K562 treated with DMSO at 1 percent for 24 hours (cell line): ENCODE results near the gene HOXD12. TPM values are rescaled to one million over a fixed set of nuclear protein-coding genes. Genes with fewer than 3 reads are reported as not detected.

Experiments
- total RNA-seq: library from RNA; unstranded; fragments of 300-600 nt; gene quantifications from 2 replicates; pipeline ENCODE4 v1.2.3, GENCODE V29; 2022; ENCODE audit warnings: low read depth; ENCODE audit not compliant: insufficient read depth

Gene HOXD12
- not detected in 2 replicates for total RNA-seq

DNA sequence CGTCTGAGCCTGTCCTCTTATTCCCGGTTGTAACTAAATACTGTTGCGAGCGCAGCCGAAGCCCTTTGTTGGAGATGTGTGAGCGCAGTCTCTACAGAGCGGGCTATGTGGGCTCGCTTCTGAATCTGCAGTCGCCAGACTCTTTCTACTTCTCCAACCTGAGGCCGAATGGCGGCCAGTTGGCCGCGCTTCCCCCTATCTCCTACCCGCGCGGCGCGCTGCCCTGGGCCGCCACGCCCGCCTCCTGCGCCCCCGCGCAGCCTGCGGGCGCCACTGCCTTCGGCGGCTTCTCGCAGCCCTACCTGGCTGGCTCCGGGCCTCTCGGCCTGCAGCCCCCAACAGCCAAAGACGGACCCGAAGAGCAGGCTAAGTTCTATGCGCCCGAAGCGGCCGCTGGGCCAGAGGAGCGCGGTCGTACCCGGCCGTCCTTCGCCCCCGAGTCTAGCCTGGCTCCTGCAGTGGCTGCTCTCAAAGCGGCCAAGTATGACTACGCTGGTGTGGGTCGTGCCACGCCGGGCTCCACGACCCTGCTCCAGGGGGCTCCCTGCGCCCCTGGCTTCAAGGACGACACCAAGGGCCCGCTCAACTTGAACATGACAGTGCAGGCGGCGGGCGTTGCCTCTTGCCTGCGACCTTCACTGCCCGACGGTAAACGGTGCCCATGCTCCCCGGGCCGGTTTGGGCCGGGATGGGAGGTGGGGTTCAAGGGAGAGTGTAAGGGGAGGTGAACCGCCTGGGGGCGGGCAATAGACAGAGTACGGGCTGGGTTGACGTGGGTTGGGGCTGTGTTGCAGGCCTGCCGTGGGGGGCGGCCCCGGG is at the start of gene HOXD12:
HOXD12 (plus strand) TSS at position 68 of the 819 bp plus-strand sequence; CDS start at position 75, 7 bp downstream.

GRCh38 chr2:176083796-176084261 is 15.8 kb upstream of the HOXD12 start, which contains the start of gene EVX2:
Gene EVX2, minus strand, starts transcription at chr2:176083962. Its CDS starts 186 bp downstream, at chr2:176083776.

GRCh38 chr2:176092270-176093144 is 7.1 kb upstream of the HOXD12 start, which contains the start of gene HOXD13:
Gene HOXD13, plus strand, starts transcription at chr2:176092721. Its CDS starts 170 bp downstream, at chr2:176092891.

GRCh38 chr2:176106581-176107539 is 7.3 kb downstream of the HOXD12 start, which contains the start of gene HOXD11:
Gene HOXD11, plus strand, starts transcription at chr2:176107280. Its CDS starts 76 bp downstream, at chr2:176107356.

DNA sequence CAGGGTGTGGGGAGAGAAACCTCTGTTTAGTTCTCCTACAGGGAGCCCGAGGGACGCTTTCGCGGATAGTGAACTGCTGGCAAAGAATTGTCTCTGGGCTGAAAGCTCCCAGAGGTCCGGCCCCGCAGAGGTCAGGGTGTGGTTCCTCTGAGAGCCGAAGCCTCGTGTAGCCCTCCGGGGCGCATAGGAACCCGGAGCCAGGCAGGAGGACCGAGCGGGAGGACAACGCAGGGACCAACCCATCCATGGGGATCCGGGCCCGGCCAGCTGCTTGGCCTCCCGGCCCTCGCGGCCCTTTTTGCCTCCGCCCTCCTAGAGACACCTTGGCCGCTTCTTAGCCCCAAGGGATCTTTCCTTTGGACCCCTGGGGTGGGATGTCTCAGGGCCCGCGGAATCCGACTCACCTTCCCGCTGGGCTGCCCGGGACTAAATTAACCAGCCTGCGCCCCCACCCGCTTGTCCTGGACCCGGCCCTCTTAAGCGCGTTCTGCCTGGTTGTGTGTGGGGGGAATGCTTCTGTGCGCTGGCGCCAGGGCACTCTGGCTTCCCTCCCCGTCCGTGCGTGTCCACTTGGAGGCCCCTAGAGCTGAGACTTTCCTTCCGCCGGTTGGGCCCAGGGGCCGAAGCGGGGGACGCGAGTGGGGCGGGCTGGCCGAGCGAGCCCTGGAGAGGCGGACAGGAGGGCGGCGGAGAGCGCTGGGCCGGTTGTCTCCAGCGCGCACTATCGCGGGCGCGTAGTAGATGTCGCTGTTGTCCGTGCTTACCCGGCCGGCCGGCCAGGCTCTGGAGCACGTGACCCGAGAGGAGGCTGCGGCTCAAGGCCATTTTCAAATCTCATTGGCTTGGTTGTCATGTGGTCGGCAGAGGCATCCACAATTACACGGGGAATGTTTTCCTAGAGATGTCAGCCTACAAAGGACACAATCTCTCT is 16.6 kb downstream of the HOXD12 start, which contains the start of gene HOXD10:
HOXD10 (plus strand) TSS at position 896 of the 931 bp plus-strand sequence. CDS start 56 bp downstream, outside the sequence.

DNA sequence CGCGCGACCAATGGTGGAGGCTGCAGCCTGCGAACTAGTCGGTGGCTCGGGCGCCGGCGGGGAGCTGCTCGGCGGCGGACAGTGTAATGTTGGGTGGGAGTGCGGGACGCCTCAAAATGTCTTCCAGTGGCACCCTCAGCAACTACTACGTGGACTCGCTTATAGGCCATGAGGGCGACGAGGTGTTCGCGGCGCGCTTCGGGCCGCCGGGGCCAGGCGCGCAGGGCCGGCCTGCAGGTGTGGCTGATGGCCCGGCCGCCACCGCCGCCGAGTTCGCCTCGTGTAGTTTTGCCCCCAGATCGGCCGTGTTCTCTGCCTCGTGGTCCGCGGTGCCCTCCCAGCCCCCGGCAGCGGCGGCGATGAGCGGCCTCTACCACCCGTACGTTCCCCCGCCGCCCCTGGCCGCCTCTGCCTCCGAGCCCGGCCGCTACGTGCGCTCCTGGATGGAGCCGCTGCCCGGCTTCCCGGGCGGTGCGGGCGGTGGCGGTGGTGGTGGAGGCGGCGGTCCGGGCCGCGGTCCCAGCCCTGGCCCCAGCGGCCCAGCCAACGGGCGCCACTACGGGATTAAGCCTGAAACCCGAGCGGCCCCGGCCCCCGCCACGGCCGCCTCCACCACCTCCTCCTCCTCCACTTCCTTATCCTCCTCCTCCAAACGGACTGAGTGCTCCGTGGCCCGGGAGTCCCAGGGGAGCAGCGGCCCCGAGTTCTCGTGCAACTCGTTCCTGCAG is 23.3 kb downstream of the HOXD12 start, which contains the start of gene HOXD9:
HOXD9 (plus strand) TSS at position 37 of the 728 bp plus-strand sequence; CDS start at position 87, 50 bp downstream.

GRCh38 chr2:176128982-176129796 is 29.6 kb downstream of the HOXD12 start, which contains the start of gene HOXD8:
Gene HOXD8, plus strand, starts transcription at chr2:176129705. Its CDS starts 662 bp downstream, at chr2:176130367.

GRCh38 chr2:176151442-176152287 is 52.1 kb downstream of the HOXD12 start, which contains the start of gene HOXD4:
Gene HOXD4, plus strand, starts transcription at chr2:176151550. Its CDS starts 84 bp downstream, at chr2:176151634.

Other genes with a start within 250 kb of the HOXD12 start
- 9.4 and 55.0 TPM in 2 replicates for gene LNPK, start 97.5 kb upstream of the HOXD12 start, total RNA-seq
- not detected in 2 replicates for gene EVX2, start 15.8 kb upstream of the HOXD12 start, total RNA-seq
- not detected in 2 replicates for gene HOXD13, start 7.1 kb upstream of the HOXD12 start, total RNA-seq
- not detected in 2 replicates for gene HOXD11, start 7.5 kb downstream of the HOXD12 start, total RNA-seq
- not detected in 2 replicates for gene HOXD10, start 17.0 kb downstream of the HOXD12 start, total RNA-seq
- not detected in 2 replicates for gene HOXD9, start 22.9 kb downstream of the HOXD12 start, total RNA-seq
- gene HOXD8, start 29.9 kb downstream of the HOXD12 start, total RNA-seq, result 0.34 and 0.78 TPM in 2 replicates
- gene HOXD4, start 51.8 kb downstream of the HOXD12 start, total RNA-seq, result not detected in 2 replicates
- gene HOXD3, start 57.5 kb downstream of the HOXD12 start, total RNA-seq, result not detected in 2 replicates
- gene HOXD1, start 88.9 kb downstream of the HOXD12 start, total RNA-seq, result not detected in 2 replicates
- gene MTX2, start 169.6 kb downstream of the HOXD12 start, total RNA-seq, result 49.3 and 49.6 TPM in 2 replicates